ENCODE results near the gene CCND1. TPM values are rescaled to one million over a fixed set of nuclear protein-coding genes. Genes with fewer than 3 reads are reported as not detected.

The CCND1 gene
- total and polyA plus RNA-seq, 2 of the 8 experiments (the other 6 are each of a cell fraction or from before 2014, with no cell fraction given): 64.5 to 170 TPM

DNA sequence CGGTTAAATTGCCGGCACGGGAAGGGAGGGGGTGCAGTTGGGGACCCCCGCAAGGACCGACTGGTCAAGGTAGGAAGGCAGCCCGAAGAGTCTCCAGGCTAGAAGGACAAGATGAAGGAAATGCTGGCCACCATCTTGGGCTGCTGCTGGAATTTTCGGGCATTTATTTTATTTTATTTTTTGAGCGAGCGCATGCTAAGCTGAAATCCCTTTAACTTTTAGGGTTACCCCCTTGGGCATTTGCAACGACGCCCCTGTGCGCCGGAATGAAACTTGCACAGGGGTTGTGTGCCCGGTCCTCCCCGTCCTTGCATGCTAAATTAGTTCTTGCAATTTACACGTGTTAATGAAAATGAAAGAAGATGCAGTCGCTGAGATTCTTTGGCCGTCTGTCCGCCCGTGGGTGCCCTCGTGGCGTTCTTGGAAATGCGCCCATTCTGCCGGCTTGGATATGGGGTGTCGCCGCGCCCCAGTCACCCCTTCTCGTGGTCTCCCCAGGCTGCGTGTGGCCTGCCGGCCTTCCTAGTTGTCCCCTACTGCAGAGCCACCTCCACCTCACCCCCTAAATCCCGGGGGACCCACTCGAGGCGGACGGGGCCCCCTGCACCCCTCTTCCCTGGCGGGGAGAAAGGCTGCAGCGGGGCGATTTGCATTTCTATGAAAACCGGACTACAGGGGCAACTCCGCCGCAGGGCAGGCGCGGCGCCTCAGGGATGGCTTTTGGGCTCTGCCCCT lies 529 bp upstream of the CCND1 start (continued):
- TF ChIP-seq, protein P1, sequence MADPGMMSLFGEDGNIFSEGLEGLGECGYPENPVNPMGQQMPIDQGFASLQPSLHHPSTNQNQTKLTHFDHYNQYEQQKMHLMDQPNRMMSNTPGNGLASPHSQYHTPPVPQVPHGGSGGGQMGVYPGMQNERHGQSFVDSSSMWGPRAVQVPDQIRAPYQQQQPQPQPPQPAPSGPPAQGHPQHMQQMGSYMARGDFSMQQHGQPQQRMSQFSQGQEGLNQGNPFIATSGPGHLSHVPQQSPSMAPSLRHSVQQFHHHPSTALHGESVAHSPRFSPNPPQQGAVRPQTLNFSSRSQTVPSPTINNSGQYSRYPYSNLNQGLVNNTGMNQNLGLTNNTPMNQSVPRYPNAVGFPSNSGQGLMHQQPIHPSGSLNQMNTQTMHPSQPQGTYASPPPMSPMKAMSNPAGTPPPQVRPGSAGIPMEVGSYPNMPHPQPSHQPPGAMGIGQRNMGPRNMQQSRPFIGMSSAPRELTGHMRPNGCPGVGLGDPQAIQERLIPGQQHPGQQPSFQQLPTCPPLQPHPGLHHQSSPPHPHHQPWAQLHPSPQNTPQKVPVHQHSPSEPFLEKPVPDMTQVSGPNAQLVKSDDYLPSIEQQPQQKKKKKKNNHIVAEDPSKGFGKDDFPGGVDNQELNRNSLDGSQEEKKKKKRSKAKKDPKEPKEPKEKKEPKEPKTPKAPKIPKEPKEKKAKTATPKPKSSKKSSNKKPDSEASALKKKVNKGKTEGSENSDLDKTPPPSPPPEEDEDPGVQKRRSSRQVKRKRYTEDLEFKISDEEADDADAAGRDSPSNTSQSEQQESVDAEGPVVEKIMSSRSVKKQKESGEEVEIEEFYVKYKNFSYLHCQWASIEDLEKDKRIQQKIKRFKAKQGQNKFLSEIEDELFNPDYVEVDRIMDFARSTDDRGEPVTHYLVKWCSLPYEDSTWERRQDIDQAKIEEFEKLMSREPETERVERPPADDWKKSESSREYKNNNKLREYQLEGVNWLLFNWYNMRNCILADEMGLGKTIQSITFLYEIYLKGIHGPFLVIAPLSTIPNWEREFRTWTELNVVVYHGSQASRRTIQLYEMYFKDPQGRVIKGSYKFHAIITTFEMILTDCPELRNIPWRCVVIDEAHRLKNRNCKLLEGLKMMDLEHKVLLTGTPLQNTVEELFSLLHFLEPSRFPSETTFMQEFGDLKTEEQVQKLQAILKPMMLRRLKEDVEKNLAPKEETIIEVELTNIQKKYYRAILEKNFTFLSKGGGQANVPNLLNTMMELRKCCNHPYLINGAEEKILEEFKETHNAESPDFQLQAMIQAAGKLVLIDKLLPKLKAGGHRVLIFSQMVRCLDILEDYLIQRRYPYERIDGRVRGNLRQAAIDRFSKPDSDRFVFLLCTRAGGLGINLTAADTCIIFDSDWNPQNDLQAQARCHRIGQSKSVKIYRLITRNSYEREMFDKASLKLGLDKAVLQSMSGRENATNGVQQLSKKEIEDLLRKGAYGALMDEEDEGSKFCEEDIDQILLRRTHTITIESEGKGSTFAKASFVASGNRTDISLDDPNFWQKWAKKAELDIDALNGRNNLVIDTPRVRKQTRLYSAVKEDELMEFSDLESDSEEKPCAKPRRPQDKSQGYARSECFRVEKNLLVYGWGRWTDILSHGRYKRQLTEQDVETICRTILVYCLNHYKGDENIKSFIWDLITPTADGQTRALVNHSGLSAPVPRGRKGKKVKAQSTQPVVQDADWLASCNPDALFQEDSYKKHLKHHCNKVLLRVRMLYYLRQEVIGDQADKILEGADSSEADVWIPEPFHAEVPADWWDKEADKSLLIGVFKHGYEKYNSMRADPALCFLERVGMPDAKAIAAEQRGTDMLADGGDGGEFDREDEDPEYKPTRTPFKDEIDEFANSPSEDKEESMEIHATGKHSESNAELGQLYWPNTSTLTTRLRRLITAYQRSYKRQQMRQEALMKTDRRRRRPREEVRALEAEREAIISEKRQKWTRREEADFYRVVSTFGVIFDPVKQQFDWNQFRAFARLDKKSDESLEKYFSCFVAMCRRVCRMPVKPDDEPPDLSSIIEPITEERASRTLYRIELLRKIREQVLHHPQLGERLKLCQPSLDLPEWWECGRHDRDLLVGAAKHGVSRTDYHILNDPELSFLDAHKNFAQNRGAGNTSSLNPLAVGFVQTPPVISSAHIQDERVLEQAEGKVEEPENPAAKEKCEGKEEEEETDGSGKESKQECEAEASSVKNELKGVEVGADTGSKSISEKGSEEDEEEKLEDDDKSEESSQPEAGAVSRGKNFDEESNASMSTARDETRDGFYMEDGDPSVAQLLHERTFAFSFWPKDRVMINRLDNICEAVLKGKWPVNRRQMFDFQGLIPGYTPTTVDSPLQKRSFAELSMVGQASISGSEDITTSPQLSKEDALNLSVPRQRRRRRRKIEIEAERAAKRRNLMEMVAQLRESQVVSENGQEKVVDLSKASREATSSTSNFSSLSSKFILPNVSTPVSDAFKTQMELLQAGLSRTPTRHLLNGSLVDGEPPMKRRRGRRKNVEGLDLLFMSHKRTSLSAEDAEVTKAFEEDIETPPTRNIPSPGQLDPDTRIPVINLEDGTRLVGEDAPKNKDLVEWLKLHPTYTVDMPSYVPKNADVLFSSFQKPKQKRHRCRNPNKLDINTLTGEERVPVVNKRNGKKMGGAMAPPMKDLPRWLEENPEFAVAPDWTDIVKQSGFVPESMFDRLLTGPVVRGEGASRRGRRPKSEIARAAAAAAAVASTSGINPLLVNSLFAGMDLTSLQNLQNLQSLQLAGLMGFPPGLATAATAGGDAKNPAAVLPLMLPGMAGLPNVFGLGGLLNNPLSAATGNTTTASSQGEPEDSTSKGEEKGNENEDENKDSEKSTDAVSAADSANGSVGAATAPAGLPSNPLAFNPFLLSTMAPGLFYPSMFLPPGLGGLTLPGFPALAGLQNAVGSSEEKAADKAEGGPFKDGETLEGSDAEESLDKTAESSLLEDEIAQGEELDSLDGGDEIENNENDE (IDR thresholded peaks at IDR 0.05; ENCODE audit: insufficient replicate concordance, low read length): peak; percentile 47
- TF ChIP-seq CTBP2 (IDR thresholded peaks at IDR 0.05; ENCODE audit: borderline replicate concordance, insufficient read depth, insufficient read length, low read length) (no peak), SIN3A (conservative IDR thresholded peaks at IDR 0.05 in 1 of 2, IDR thresholded peaks at IDR 0.05 in 1 of 2; ENCODE audit: low read depth in 1 of 2, low read length in 2 of 2) (no peak), RFX5 (IDR thresholded peaks at IDR 0.05; ENCODE audit: borderline replicate concordance, low read depth, low read length) (0 out of 2 replicates have a peak, but pooled peaks have one; percentile 37), RAD21 (IDR thresholded peaks at IDR 0.05 in 1 of 2, conservative IDR thresholded peaks at IDR 0.05 in 1 of 2; ENCODE audit: low read depth in 2 of 2, low read length in 2 of 2) (no peak), EGR1 (IDR thresholded peaks at IDR 0.05; ENCODE audit: borderline replicate concordance, low read depth, low read length) (no peak; the same call in 1 of the 2 replicates), YY1 (IDR thresholded peaks at IDR 0.05; ENCODE audit: low read depth, low read length) (peak; percentile 85), SUZ12 (IDR thresholded peaks at IDR 0.05; ENCODE audit: low read length) (no peak)
- TF ChIP-seq, protein P2, sequence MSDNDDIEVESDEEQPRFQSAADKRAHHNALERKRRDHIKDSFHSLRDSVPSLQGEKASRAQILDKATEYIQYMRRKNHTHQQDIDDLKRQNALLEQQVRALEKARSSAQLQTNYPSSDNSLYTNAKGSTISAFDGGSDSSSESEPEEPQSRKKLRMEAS (IDR thresholded peaks at IDR 0.05): peak; percentile 21; the same call in 1 of the 2 replicates

Data from H1 (cell line).